A549 (cell line): ENCODE results near the gene TMEM120B. TPM values are rescaled to one million over a fixed set of nuclear protein-coding genes. Genes with fewer than 3 reads are reported as not detected.

ENCODE experiments used
- ATAC-seq, 2 experiments: fragments of 200-7000 bp in 1 of 2; fragments of >200 bp in 1 of 2; cut with Nextera tagmentation in 1 of 2; cut with Tn5 transposase in 1 of 2; 3 replicates each; pipeline versions ENCODE4 v1.8.0 to v1.9.1; 2018 to 2020; ENCODE audit warnings: mild to moderate bottlenecking in 1 of 2, moderate library complexity in 1 of 2
- CTCF ChIA-PET: fragments of 300-600 bp; sonication (Branson Sonifier 250); formaldehyde crosslinking; extraction: SDS; loops from one replicate; lab custom pipeline; 2021; ENCODE audit warnings: antibody characterized with exemption, inconsistent platforms; lab: Yijun Ruan, JAX
- POLR2A ChIA-PET: fragments of 350-600 bp; formaldehyde crosslinking; extraction: SDS; loops from one replicate; lab custom pipeline; 2021; ENCODE audit warnings: antibody characterized with exemption, inconsistent platforms; lab: Yijun Ruan, JAX
- DNase-seq, 2 experiments: peaks; one replicate each; pipeline versions ENCODE4 v3.0.0 to v3.0.0-alpha.2; 2011 to 2016; ENCODE audit warnings: low read depth in 1 of 2, low spot score in 1 of 2
- FAIRE-seq: peaks from 2 replicates; lab custom pipeline; 2011; peaks lifted over from hg19 to GRCh38; lab: Jason Lieb, UNC
- H3K27ac ChIP-seq, 2 experiments: fragments of >200 bp; sonication (Bioruptor Twin); formaldehyde crosslinking; 3 replicates each; pipeline ENCODE4 v1.5.1; 2016 to 2017
- H3K4me1 ChIP-seq: fragments of >200 bp; sonication (Bioruptor Twin); formaldehyde crosslinking; 3 replicates; pipeline ENCODE4 v1.6.1; 2016
- H3K4me2 ChIP-seq: fragments of >200 bp; sonication (Bioruptor Twin); formaldehyde crosslinking; 3 replicates; pipeline ENCODE4 v1.6.1; 2016
- H3K4me3 ChIP-seq: fragments of >200 bp; sonication (Bioruptor Twin); formaldehyde crosslinking; 3 replicates; pipeline ENCODE4 v1.5.1; 2016
- H3K9me3 ChIP-seq: fragments of >200 bp; sonication (Bioruptor Twin); formaldehyde crosslinking; 3 replicates; pipeline ENCODE4 v1.6.1; 2016
- BHLHE40 ChIP-seq: IDR thresholded peaks from 2 replicates; pipeline ENCODE4 v1.6.1; 2012; ENCODE audit warnings: low read depth, low read length, inconsistent platforms
- EP300 ChIP-seq, 2 experiments: fragments of >200 bp; sonication (Bioruptor Twin); formaldehyde crosslinking; IDR thresholded peaks; 2 replicates in 1 of 2; 3 replicates in 1 of 2; pipeline ENCODE4 v1.6.1; 2016 to 2017
- HDAC2 ChIP-seq: fragments of 200-600 bp; sonication (generic); IDR thresholded peaks from 2 replicates; pipeline ENCODE4 v1.6.1; 2016
- HES2 ChIP-seq: fragments of >200 bp; sonication (Bioruptor Twin); formaldehyde crosslinking; IDR thresholded peaks from 2 replicates; pipeline ENCODE4 v1.6.1; 2016
- HMGXB4 ChIP-seq: fragments of 250-450 bp; sonication (Bioruptor Pico); IDR thresholded peaks from 2 replicates; pipeline ENCODE4 v1.5.0; 2021; ENCODE audit warnings: mild to moderate bottlenecking, moderate library complexity, borderline replicate concordance
- HOXB5 ChIP-seq: fragments of 250-450 bp; sonication (Bioruptor Pico); IDR thresholded peaks from 2 replicates; pipeline ENCODE4 v1.5.0; 2020; ENCODE audit warnings: mild to moderate bottlenecking, moderate library complexity
- KDM1A ChIP-seq: fragments of 200-600 bp; sonication (generic); IDR thresholded peaks from 2 replicates; pipeline ENCODE4 v1.6.1; 2016; ENCODE audit warnings: low read depth, mild to moderate bottlenecking
- KDM5A ChIP-seq: fragments of 200-600 bp; sonication (generic); IDR thresholded peaks from 2 replicates; pipeline ENCODE4 v1.6.1; 2016; ENCODE audit warnings: antibody characterized with exemption, mild to moderate bottlenecking
- MAFK ChIP-seq: fragments of 450-650 bp; IDR thresholded peaks from 2 replicates; pipeline ENCODE4 v1.6.1; 2014; ENCODE audit not compliant: partially characterized antibody
- POLR2A ChIP-seq: IDR thresholded peaks from 2 replicates; pipeline ENCODE4 v1.6.1; 2012; ENCODE audit warnings: mild to moderate bottlenecking, low read length
- POLR2AphosphoS2 ChIP-seq: conservative IDR thresholded peaks from 2 replicates; pipeline ENCODE4 v1.6.1; 2012; ENCODE audit warnings: low read length, improper control_type of control experiment, inconsistent platforms
- RCOR1 ChIP-seq: fragments of 150-350 bp; IDR thresholded peaks from 2 replicates; pipeline ENCODE4 v1.6.1; 2014; ENCODE audit warnings: antibody characterized with exemption, low read length, low read depth
- RFX5 ChIP-seq: fragments of 450-650 bp; IDR thresholded peaks from 2 replicates; pipeline ENCODE4 v1.7.1; 2014; ENCODE audit warnings: antibody characterized with exemption, mild to moderate bottlenecking, moderate library complexity
- ZNF302 ChIP-seq: fragments of 250-450 bp; sonication (Bioruptor Pico); IDR thresholded peaks from 2 replicates; pipeline ENCODE4 v1.9.0; 2021; ENCODE audit warnings: inconsistent platforms, mild to moderate bottlenecking, moderate library complexity
- WGBS: methylation state at CpG from one replicate; pipeline ENCODE4 v1.1.6; 2017; ENCODE audit errors: missing lambda C conversion rate; 5-methylcytosine and 5-hydroxymethylcytosine counted together
- polyA plus RNA-seq, 4 experiments: library from polyadenylated mRNA; depleted of rRNA in 3 of 4; stranded (reverse); fragments of >200 nt; fragmentation: RNase III in 1 of 4; extraction: RNeasy Plus Mini Kit Qiagen cat#74134 plus additional on column Dnase treatment in 1 of 4; gene quantifications; 2 replicates in 3 of 4; 3 replicates in 1 of 4; pipeline ENCODE4 v1.2.3, GENCODE V29; 2011 to 2017
- TF ChIP-seq, protein P1 (sequence below): fragments of 450-650 bp; IDR thresholded peaks from 2 replicates; pipeline ENCODE4 v1.6.1; 2014; ENCODE audit warnings: antibody characterized with exemption
- TF ChIP-seq, protein P2 (sequence below): fragments of 150-350 bp; IDR thresholded peaks from 2 replicates; pipeline ENCODE4 v1.6.1; 2014; ENCODE audit warnings: low read depth, mild to moderate bottlenecking, low read length
- TF ChIP-seq, protein P3 (sequence below): IDR thresholded peaks from 2 replicates; pipeline ENCODE4 v1.6.1; 2012

TMEM120B gene
- polyA plus RNA-seq, 2 of the 4 experiments (the other 2 are of a cell fraction) = 10.6 to 13.2 TPM

GRCh38 chr12:121825041-121825523, 112.5 kb downstream of the TMEM120B start:
- no peak overlapping the region for H3K27ac ChIP-seq
- ChIA-PET CTCF (interaction anchor here (1.0 to 72.2 kb wide), 4 partner anchors 13 to 100 kb away, joined by 3 to 2657 read pairs (median 4); partner anchors contain the start of genes RHOF and SETD1B), POLR2A (interaction anchor here (1.1 kb wide), 1 partner anchor 14 kb away, joined by 6 read pairs; no protein-coding TSS in a partner anchor)
- no peaks in the 10 kb centered on the region for H3K4me1 ChIP-seq
- FAIRE-seq = no peak
- no peak for ATAC-seq
- TF ChIP-seq ZNF302 (CRISPR knock-in tag) (no peak), MAFK (no peak), EP300 (IDR thresholded peaks at IDR 0.05) (no peak), HMGXB4 (no peak), KDM1A (no peak), BHLHE40 (no peak), HES2 (no peak), RCOR1 (no peak), HDAC2 (no peak)
- TF ChIP-seq, protein P1, sequence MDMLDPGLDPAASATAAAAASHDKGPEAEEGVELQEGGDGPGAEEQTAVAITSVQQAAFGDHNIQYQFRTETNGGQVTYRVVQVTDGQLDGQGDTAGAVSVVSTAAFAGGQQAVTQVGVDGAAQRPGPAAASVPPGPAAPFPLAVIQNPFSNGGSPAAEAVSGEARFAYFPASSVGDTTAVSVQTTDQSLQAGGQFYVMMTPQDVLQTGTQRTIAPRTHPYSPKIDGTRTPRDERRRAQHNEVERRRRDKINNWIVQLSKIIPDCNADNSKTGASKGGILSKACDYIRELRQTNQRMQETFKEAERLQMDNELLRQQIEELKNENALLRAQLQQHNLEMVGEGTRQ = no peak
- TF ChIP-seq, protein P2, sequence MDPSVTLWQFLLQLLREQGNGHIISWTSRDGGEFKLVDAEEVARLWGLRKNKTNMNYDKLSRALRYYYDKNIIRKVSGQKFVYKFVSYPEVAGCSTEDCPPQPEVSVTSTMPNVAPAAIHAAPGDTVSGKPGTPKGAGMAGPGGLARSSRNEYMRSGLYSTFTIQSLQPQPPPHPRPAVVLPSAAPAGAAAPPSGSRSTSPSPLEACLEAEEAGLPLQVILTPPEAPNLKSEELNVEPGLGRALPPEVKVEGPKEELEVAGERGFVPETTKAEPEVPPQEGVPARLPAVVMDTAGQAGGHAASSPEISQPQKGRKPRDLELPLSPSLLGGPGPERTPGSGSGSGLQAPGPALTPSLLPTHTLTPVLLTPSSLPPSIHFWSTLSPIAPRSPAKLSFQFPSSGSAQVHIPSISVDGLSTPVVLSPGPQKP = no peak
- DNase-seq = no peak
- WGBS = 94% methylated on average over 17 of the region's 18 CpGs
- H3K9me3 ChIP-seq = no peaks in the 10 kb centered on the region
- no peak overlapping the region for H3K4me3 ChIP-seq
- H3K4me2 ChIP-seq = no peak overlapping the region

- no peak overlapping the region for H3K27ac ChIP-seq
- H3K9me3 ChIP-seq = no peaks in the 10 kb centered on the region
- DNase-seq = no peak
- H3K4me3 ChIP-seq = no peak overlapping the region
- no peaks in the 10 kb centered on the region for H3K4me1 ChIP-seq
- H3K4me2 ChIP-seq = no peak overlapping the region
- CTCF ChIA-PET = interaction anchor here (0.6 to 72.2 kb wide), 6 partner anchors 9 to 83 kb away, joined by 3 to 2657 read pairs (median 6); partner anchors contain the start of genes PSMD9, RHOF and SETD1B
- ATAC-seq = peak in 1 of 2 experiments; percentile 3; a peak in 1 of 6 replicates
- TF ChIP-seq POLR2AphosphoS2 = no peak; the same call in 1 of the 2 replicates
- TF ChIP-seq HOXB5 = no peak
- no peak for TF ChIP-seq KDM5A
- TF ChIP-seq RFX5 = no peak
- TF ChIP-seq, all 56 proteins: peak for 0
- POLR2A ChIA-PET = no interaction called here
- 89% methylated on average over 17 of the region's 18 CpGs for WGBS
- FAIRE-seq = no peak
Observed at GRCh38 chr12:121826318-121827150, 114.0 kb downstream of the TMEM120B start.

- ATAC-seq (peak in 1 of 2 experiments; percentile 52; a peak in 3 of 6 replicates), FAIRE-seq (no peak)
- Histone ChIP-seq H3K27ac (no peak overlapping the region), H3K9me3 (no peaks in the 10 kb centered on the region)
- POLR2A ChIA-PET = no interaction called here
- WGBS = 90% methylated on average over 48 of the region's 48 CpGs
- TF ChIP-seq POLR2A (no peak), KDM1A (no peak), HDAC2 (no peak)
- TF ChIP-seq, protein P3, sequence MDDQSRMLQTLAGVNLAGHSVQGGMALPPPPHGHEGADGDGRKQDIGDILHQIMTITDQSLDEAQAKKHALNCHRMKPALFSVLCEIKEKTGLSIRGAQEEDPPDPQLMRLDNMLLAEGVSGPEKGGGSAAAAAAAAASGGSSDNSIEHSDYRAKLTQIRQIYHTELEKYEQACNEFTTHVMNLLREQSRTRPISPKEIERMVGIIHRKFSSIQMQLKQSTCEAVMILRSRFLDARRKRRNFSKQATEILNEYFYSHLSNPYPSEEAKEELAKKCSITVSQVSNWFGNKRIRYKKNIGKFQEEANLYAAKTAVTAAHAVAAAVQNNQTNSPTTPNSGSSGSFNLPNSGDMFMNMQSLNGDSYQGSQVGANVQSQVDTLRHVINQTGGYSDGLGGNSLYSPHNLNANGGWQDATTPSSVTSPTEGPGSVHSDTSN = no peak
- TF ChIP-seq, all 56 proteins: peak for 0
- DNase-seq = no peak
- Histone ChIP-seq H3K4me2 (no peak overlapping the region), H3K4me1 (no peaks in the 10 kb centered on the region), H3K4me3 (no peak overlapping the region)
- CTCF ChIA-PET = interaction anchor here (1.1 to 72.2 kb wide), 5 partner anchors 10 to 61 kb away, joined by 3 to 2657 read pairs (median 9); partner anchors contain the start of genes PSMD9, RHOF and SETD1B
Observed at GRCh38 chr12:121827351-121828099, 115.0 kb downstream of the TMEM120B start.
